Progenitor cell of endocrine pancreas (in vitro differentiated cells): ENCODE results near the gene STK40. TPM values are rescaled to one million over a fixed set of nuclear protein-coding genes. Genes with fewer than 3 reads are reported as not detected.

Source experiments
- DNase-seq: peaks from one replicate; pipeline ENCODE4 v3.0.0; 2021; ENCODE audit warnings: low spot score; ENCODE audit not compliant: unreplicated experiment
- H3K27ac Mint-ChIP-seq: 2 replicates; pipeline ENCODE4 v1.8.0; 2021; ENCODE audit warnings: mild to moderate bottlenecking, moderate library complexity, mixed read lengths
- H3K27me3 Mint-ChIP-seq: 2 replicates; pipeline ENCODE4 v1.8.0; 2021; ENCODE audit warnings: mixed read lengths
- H3K36me3 Mint-ChIP-seq: 2 replicates; pipeline ENCODE4 v1.8.0; 2022; ENCODE audit warnings: mixed read lengths; ENCODE audit not compliant: insufficient read depth
- H3K4me1 Mint-ChIP-seq: 2 replicates; pipeline ENCODE4 v1.8.0; 2021; ENCODE audit warnings: low read depth, mixed read lengths
- H3K4me3 Mint-ChIP-seq: 2 replicates; pipeline ENCODE4 v1.8.0; 2021; ENCODE audit warnings: low read depth, mild to moderate bottlenecking, moderate library complexity, mixed read lengths
- H3K9me3 Mint-ChIP-seq: 2 replicates; pipeline ENCODE4 v1.8.0; 2021; ENCODE audit warnings: low read depth, mixed read lengths
- CTCF ChIP-seq: fragments of 200-600 bp; sonication (generic); IDR thresholded peaks from one replicate; pipeline ENCODE4 v1.5.0; 2021; ENCODE audit warnings: antibody characterized with exemption, mild to moderate bottlenecking; ENCODE audit not compliant: unreplicated experiment
- total RNA-seq: library from RNA; stranded (reverse); gene quantifications from 2 replicates; pipeline ENCODE4 v1.2.1, GENCODE V29; 2021

The STK40 gene
- total RNA-seq, 1 donor from 2014 or later: 34.6 TPM

DNA sequence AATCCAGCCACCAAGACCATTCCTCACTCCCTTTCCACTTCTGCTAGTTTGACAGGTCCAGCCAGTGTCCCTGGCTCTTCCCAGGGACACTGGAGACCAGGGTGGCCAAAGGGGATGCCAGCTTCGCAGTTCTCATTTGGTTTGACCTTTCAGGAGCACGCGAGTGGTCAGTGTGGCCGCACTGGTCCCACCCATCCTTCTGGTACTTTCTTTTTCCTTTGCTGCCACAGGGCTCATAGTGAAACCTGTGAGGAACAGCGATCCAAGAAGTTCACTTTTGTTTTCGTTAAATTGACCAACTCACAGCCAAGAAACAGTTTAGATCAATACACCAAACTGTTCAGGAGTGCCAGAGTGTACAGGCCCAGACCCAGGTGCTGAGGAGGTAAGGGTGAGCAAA is 47.9 kb downstream of the STK40 start:
- TF ChIP-seq CTCF: no peak
- no peaks in the 10 kb centered on the region for H3K27me3 Mint-ChIP-seq
- no peak for DNase-seq
- H3K9me3 Mint-ChIP-seq: no peaks in the 10 kb centered on the region
- H3K36me3 Mint-ChIP-seq: peaks cover 3% of the 10 kb centered on the region
- no peak overlapping the region for H3K4me3 Mint-ChIP-seq
- no peak overlapping the region for H3K27ac Mint-ChIP-seq
- no peaks in the 10 kb centered on the region for H3K4me1 Mint-ChIP-seq

GRCh38 chr1:36330940-36331339 is 54.8 kb downstream of the STK40 start:
- no peaks in the 10 kb centered on the region for H3K36me3 Mint-ChIP-seq

DNA sequence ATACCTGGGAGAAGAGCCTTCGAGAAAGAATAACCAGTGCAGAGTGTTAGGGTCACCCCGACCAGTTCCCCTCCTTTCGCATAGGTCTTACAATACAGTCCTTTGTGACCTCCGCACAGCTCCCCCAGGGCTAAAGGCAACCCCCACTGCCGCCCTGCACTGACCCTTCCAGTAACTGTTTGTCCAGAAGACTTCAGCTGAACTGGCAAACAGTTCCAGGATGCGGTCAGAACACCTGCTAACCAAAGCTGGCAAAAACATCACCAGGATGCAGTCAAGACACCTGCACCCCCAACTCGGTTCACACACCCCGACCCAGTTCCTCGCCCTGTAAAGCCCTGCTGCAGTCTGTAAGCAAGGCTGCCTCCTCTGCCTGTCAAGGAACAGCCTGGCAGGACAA is 55.9 kb downstream of the STK40 start:
- Mint-ChIP-seq H3K27me3 (peaks cover 20% of the 10 kb centered on the region), H3K9me3 (no peaks in the 10 kb centered on the region), H3K27ac (no peak overlapping the region), H3K4me3 (no peak overlapping the region), H3K36me3 (no peaks in the 10 kb centered on the region), H3K4me1 (peaks cover 8% of the 10 kb centered on the region)
- TF ChIP-seq CTCF: no peak
- no peak for DNase-seq

More at GRCh38 chr1:36330940-36331339, 54.8 kb downstream of the STK40 start:
- Mint-ChIP-seq H3K4me3 (no peak overlapping the region), H3K27me3 (peaks cover 20% of the 10 kb centered on the region), H3K27ac (no peak overlapping the region), H3K9me3 (no peaks in the 10 kb centered on the region), H3K4me1 (peaks cover 7% of the 10 kb centered on the region)
- DNase-seq: no peak
- TF ChIP-seq CTCF: no peak

DNA sequence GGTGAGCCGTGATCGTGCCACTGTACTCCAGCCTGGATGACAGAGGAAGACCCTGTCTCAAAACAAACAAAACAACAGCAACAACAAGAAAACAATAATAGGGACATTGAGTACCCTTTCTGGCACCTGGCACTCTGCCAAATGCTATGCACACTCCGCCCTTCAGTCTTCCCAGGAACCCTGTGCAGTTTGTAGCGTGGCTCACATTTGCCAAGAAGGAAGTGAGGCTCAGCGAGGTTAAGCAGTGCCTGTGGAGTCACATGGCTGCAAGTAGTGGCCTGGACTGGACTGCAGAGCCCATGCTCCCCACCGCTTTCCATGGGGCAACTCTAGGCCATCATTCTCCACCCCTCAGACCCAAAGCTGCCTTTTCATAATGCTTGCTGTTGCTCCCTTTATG is 57.0 kb downstream of the STK40 start:
- H3K27me3 Mint-ChIP-seq: peaks cover 23% of the 10 kb centered on the region
- H3K9me3 Mint-ChIP-seq: no peaks in the 10 kb centered on the region
- no peaks in the 10 kb centered on the region for H3K36me3 Mint-ChIP-seq
- peaks cover 15% of the 10 kb centered on the region for H3K4me1 Mint-ChIP-seq
- no peak for TF ChIP-seq CTCF
- H3K4me3 Mint-ChIP-seq: no peak overlapping the region
- no peak for DNase-seq
- H3K27ac Mint-ChIP-seq: no peak overlapping the region

DNA sequence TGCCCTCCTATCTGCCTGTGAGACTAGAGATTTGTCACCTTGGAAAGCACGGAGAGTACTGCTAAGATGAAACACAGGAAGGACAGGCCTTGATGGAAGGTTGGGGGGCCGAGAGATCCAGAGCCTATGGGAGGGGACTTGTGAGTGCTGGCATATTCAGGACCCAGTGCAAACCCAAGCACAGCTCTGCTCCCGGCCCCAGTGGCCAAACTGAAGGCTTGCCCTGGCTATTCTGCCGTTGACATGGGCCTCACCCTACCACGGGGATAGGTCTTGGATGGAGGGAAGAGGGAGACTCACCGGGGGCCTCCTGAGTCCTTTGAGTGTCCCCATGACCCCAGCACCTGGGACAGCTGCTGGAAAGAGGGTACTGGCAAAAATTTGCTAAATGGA is 57.6 kb downstream of the STK40 start:
- Mint-ChIP-seq H3K36me3 (no peaks in the 10 kb centered on the region), H3K9me3 (no peaks in the 10 kb centered on the region), H3K27me3 (peaks cover 23% of the 10 kb centered on the region), H3K4me3 (no peak overlapping the region), H3K27ac (no peak overlapping the region), H3K4me1 (peaks cover 15% of the 10 kb centered on the region)
- no peak for TF ChIP-seq CTCF
- no peak for DNase-seq
